ENCODE measurements around the gene PEAK3. TPM values are rescaled to one million over a fixed set of nuclear protein-coding genes. Genes with fewer than 3 reads are reported as not detected.

The PEAK3 gene
- polyA plus RNA-seq, 3 donors: 2.4 to 6.3 (median 2.9) TPM

DNA sequence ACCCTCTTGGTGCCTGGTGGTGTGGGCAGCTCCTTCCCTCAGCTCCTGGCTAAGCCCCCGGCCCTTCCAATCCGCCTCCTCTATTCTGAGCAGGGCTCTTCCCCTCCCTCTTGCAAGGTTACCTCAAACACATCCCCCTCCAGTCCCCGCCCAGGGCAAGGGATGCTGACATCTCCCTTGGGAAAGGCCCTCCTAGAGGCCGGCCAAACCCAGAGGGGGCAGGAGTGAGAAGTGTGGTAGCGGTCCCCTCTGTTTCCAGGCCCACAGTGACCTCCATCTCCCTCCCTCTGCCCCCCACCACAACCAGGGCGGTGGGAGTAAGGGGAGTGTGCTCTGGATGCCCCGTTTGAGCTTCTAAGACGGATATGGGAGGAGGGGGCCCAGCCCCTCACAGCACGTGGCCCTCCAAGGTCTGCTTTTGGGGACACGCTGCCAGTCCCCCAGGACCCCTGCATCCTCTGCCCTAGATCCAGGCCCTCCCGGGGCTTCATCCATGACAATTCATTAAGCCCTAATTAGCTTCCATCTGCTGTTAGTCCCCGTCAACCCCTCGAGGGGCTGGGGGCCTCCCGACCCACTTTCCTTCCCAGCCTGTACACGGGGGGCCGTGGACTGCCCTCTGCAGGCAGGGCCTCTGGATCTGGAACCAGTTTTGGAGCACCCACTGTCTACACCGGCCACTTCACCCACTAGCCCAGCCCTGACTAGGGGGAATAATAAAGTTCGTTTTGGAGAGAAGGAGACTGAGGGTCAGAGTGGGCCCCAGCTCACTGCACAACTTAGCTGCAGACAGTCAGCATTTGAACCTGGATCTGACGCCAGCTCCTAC, 23.7 kb upstream of the PEAK3 start:
- peaks cover 13 to 21% of the 10 kb centered on the region in 2 donors for H3K36me3 Mint-ChIP-seq
- H3K9me3 Mint-ChIP-seq: peaks cover 0 to 39% (median 19%) of the 10 kb centered on the region in 7 donors
- H3K27ac Mint-ChIP-seq: peak overlapping the region in 1 of 7 donors; percentile 41
- intact Hi-C loops (cut with micrococcal nuclease): no loop called here
- peaks cover 10% of the 10 kb centered on the region for H4K20me1 ChIP-seq (ENCODE audit: insufficient read depth, low read length)
- peaks cover 42 to 95% of the 10 kb centered on the region in 2 donors for H3K27me3 ChIP-seq (ENCODE audit: control insufficient read depth in 2 of 2, insufficient read depth in 2 of 2, low read length in 2 of 2)
- no peak overlapping the region for H3K4me3 ChIP-seq (replicated peaks in 1 of 3; ENCODE audit: low read depth in 2 of 3, low read length in 3 of 3)
- H3K4me1 Mint-ChIP-seq: peaks cover 41% of the 10 kb centered on the region
- H3K27me3 Mint-ChIP-seq (ENCODE audit: low read depth in 3 of 3): peaks cover 85 to 96% (median 93%) of the 10 kb centered on the region in 3 donors
- WGBS (ENCODE audit: insufficient coverage): 83% methylated on average over 3 of the region's 19 CpGs
- no peak overlapping the region for H3K4me2 ChIP-seq (replicated peaks; ENCODE audit: extremely low read depth, low read length, poor library complexity, severe bottlenecking)
- peaks cover 0 to 7% of the 10 kb centered on the region in 2 donors for H3K9me3 ChIP-seq (replicated peaks in 1 of 2; ENCODE audit: control insufficient read depth in 1 of 2, insufficient read depth in 1 of 2, low read length in 2 of 2)
- H3K27ac ChIP-seq (ENCODE audit: low read depth in 1 of 2, low read length in 2 of 2): no peak overlapping the region
- H3K9ac ChIP-seq (ENCODE audit: insufficient read depth, low read length, poor library complexity, severe bottlenecking): no peak overlapping the region
- H3K4me1 ChIP-seq (ENCODE audit: control insufficient read depth in 1 of 2, insufficient read depth in 2 of 2, low read length in 2 of 2): peaks cover 22 to 49% of the 10 kb centered on the region in 2 donors
- DNase-seq: no peak
- TF ChIP-seq, protein P1, sequence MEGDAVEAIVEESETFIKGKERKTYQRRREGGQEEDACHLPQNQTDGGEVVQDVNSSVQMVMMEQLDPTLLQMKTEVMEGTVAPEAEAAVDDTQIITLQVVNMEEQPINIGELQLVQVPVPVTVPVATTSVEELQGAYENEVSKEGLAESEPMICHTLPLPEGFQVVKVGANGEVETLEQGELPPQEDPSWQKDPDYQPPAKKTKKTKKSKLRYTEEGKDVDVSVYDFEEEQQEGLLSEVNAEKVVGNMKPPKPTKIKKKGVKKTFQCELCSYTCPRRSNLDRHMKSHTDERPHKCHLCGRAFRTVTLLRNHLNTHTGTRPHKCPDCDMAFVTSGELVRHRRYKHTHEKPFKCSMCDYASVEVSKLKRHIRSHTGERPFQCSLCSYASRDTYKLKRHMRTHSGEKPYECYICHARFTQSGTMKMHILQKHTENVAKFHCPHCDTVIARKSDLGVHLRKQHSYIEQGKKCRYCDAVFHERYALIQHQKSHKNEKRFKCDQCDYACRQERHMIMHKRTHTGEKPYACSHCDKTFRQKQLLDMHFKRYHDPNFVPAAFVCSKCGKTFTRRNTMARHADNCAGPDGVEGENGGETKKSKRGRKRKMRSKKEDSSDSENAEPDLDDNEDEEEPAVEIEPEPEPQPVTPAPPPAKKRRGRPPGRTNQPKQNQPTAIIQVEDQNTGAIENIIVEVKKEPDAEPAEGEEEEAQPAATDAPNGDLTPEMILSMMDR (IDR thresholded peaks at IDR 0.05): no peak
- no peak overlapping the region for H2AFZ ChIP-seq (ENCODE audit: insufficient read depth, low read depth, low read length, poor library complexity, severe bottlenecking)
- H3K79me2 ChIP-seq (ENCODE audit: insufficient read depth, low read length): no peaks in the 10 kb centered on the region
- no peaks in the 10 kb centered on the region for H3K36me3 ChIP-seq (replicated peaks in 1 of 2; ENCODE audit: control insufficient read depth in 1 of 2, insufficient read depth in 2 of 2, low read length in 2 of 2)
- peak overlapping the region in 1 of 2 donors; percentile 62 for H3K4me3 Mint-ChIP-seq

DNA sequence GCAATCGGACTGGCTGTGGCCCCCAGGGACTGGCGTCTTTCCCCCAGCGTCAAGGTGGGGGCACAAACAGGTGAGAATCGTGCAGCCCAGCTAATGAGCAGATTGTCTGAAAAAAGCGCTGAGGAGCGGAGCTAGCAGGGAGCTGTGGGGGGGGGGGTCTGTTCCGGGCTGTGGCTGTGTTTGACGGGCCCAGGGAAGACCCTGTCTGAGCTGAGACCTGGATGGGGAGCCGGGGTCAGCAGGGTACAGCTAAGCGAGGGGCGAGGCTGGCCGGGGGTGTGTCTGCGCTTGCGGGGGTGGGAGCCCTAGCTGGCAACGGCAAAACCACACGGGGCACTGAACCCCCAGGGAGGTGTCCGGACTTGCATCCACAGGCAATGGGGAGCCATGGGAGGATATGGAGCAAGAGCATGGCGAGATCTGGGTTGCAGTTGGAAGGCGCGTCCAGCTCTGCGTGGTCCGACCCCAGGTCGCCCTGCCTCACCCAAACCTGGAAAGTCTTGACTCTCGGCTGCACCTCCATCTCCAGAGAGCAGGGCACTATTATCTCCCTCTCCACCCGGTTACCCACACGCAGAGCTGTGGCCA, 21.3 kb upstream of the PEAK3 start:
- peak overlapping the region in 2 of 7 donors; percentile 12 to 42 for H3K27ac Mint-ChIP-seq
- Histone ChIP-seq H3K9me3 (replicated peaks in 1 of 2; ENCODE audit: control insufficient read depth in 1 of 2, insufficient read depth in 1 of 2, low read length in 2 of 2) (peaks cover 0 to 7% of the 10 kb centered on the region in 2 donors), H3K79me2 (ENCODE audit: insufficient read depth, low read length) (no peaks in the 10 kb centered on the region), H3K4me3 (replicated peaks in 1 of 3; ENCODE audit: low read depth in 2 of 3, low read length in 3 of 3) (no peak overlapping the region), H3K4me1 (ENCODE audit: control insufficient read depth in 1 of 2, insufficient read depth in 2 of 2, low read length in 2 of 2) (peaks cover 26 to 48% of the 10 kb centered on the region in 2 donors), H3K27ac (ENCODE audit: low read depth in 1 of 2, low read length in 2 of 2) (no peak overlapping the region), H2AFZ (ENCODE audit: insufficient read depth, low read depth, low read length, poor library complexity, severe bottlenecking) (no peak overlapping the region), H3K27me3 (ENCODE audit: control insufficient read depth in 2 of 2, insufficient read depth in 2 of 2, low read length in 2 of 2) (peaks cover 40 to 77% of the 10 kb centered on the region in 2 donors), H3K4me2 (replicated peaks; ENCODE audit: extremely low read depth, low read length, poor library complexity, severe bottlenecking) (no peak overlapping the region), H3K9ac (ENCODE audit: insufficient read depth, low read length, poor library complexity, severe bottlenecking) (no peak overlapping the region), H3K36me3 (replicated peaks in 1 of 2; ENCODE audit: control insufficient read depth in 1 of 2, insufficient read depth in 2 of 2, low read length in 2 of 2) (no peaks in the 10 kb centered on the region), H4K20me1 (ENCODE audit: insufficient read depth, low read length) (peaks cover 26% of the 10 kb centered on the region)
- WGBS (ENCODE audit: insufficient coverage): 43% methylated on average over 17 of the region's 26 CpGs
- TF ChIP-seq, protein P1 (IDR thresholded peaks at IDR 0.05): no peak
- peak overlapping the region; percentile 37 to 84 for H3K4me3 Mint-ChIP-seq
- intact Hi-C loops (cut with micrococcal nuclease): no loop called here
- DNase-seq: no peak
- peaks cover 42% of the 10 kb centered on the region for H3K4me1 Mint-ChIP-seq
- H3K9me3 Mint-ChIP-seq: peaks cover 0 to 36% (median 14%) of the 10 kb centered on the region in 7 donors
- H3K36me3 Mint-ChIP-seq: peaks cover 9 to 20% of the 10 kb centered on the region in 2 donors
- peaks cover 67 to 83% (median 80%) of the 10 kb centered on the region in 3 donors for H3K27me3 Mint-ChIP-seq (ENCODE audit: low read depth in 3 of 3)
